UCSD-AML1 (cell line): ENCODE results near the gene AMBRA1.
A peak's percentile ranks its signal among the peaks of the same experiment; 100 is the strongest.

Experiments used
- DNase-seq: peaks from one replicate; lab custom pipeline; 2025; ENCODE audit not compliant: unreplicated experiment; lab: John Stamatoyannopoulos, UW

Gene AMBRA1

GRCh38 chr11:46574656-46575055 lies 19.2 kb downstream of the AMBRA1 start:
- no peak for DNase-seq

- DNase-seq, result no peak
Observed at GRCh38 chr11:46570790-46571398, 22.9 kb downstream of the AMBRA1 start.

GRCh38 chr11:46565232-46565840 lies 28.5 kb downstream of the AMBRA1 start:
- DNase-seq, result no peak

GRCh38 chr11:46564459-46564858 lies 29.4 kb downstream of the AMBRA1 start:
- DNase-seq, result no peak

- no peak for DNase-seq
Observed at GRCh38 chr11:46562527-46562926, 31.3 kb downstream of the AMBRA1 start.

GRCh38 chr11:46560300-46560991 lies 33.4 kb downstream of the AMBRA1 start:
- DNase-seq, result no peak

- no peak for DNase-seq
Observed at GRCh38 chr11:46559815-46560214, 34.0 kb downstream of the AMBRA1 start.

- no peak for DNase-seq
Observed at GRCh38 chr11:46557684-46558151, 36.1 kb downstream of the AMBRA1 start.

- DNase-seq, result no peak
Observed at GRCh38 chr11:46555267-46556054, 38.4 kb downstream of the AMBRA1 start.

- no peak for DNase-seq
Observed at GRCh38 chr11:46554213-46555147, 39.3 kb downstream of the AMBRA1 start.

GRCh38 chr11:46553814-46554212 lies 40.0 kb downstream of the AMBRA1 start:
- DNase-seq, result no peak

- no peak for DNase-seq
Observed at GRCh38 chr11:46551261-46551660, 42.6 kb downstream of the AMBRA1 start.

GRCh38 chr11:46547579-46547978 lies 46.2 kb downstream of the AMBRA1 start:
- DNase-seq, result no peak

- DNase-seq, result no peak
Observed at GRCh38 chr11:46543564-46543963, 50.3 kb downstream of the AMBRA1 start.

- DNase-seq, result no peak
Observed at GRCh38 chr11:46541593-46542371, 52.0 kb downstream of the AMBRA1 start.

GRCh38 chr11:46540807-46541206 lies 53.0 kb downstream of the AMBRA1 start:
- no peak for DNase-seq

- DNase-seq, result peak; percentile 42
Observed at GRCh38 chr11:46537537-46538295, 56.1 kb downstream of the AMBRA1 start.

- no peak for DNase-seq
Observed at GRCh38 chr11:46537121-46537520, 56.7 kb downstream of the AMBRA1 start.

GRCh38 chr11:46535688-46536087 lies 58.1 kb downstream of the AMBRA1 start:
- no peak for DNase-seq
